GM23338 (cell line): ENCODE data around the gene SH3BP4.

Experiments used
- CREB1 ChIP-seq: fragments of 250-450 bp; sonication (Bioruptor Pico); IDR thresholded peaks from 2 replicates; pipeline ENCODE4 v1.5.0; 2020; ENCODE audit warnings: low read depth, mild to moderate bottlenecking, moderate library complexity
- EZH2 ChIP-seq: fragments of 200-600 bp; sonication (generic); IDR thresholded peaks from one replicate; pipeline ENCODE4 v1.8.0; 2017; ENCODE audit warnings: antibody characterized with exemption, mild to moderate bottlenecking, low read depth; ENCODE audit not compliant: unreplicated experiment
- EZH2phosphoT487 ChIP-seq: fragments of 200-600 bp; sonication (generic); IDR thresholded peaks from one replicate; pipeline ENCODE4 v1.8.1; 2018; ENCODE audit warnings: antibody characterized with exemption; ENCODE audit not compliant: unreplicated experiment
- JUNB ChIP-seq: IDR thresholded peaks from one replicate; pipeline ENCODE4 v1.6.1; 2016; ENCODE audit warnings: antibody characterized with exemption; ENCODE audit not compliant: unreplicated experiment
- POLR2AphosphoS5 ChIP-seq: IDR thresholded peaks from 2 replicates; pipeline ENCODE4 v1.6.1; 2016; ENCODE audit warnings: antibody characterized with exemption, low read depth
- ZNF114 ChIP-seq: fragments of 250-450 bp; sonication (Bioruptor Pico); IDR thresholded peaks from 2 replicates; pipeline ENCODE4 v1.5.0; 2020; ENCODE audit warnings: mild to moderate bottlenecking, moderate library complexity
- ZNF331 ChIP-seq: fragments of 250-450 bp; sonication (Bioruptor Pico); IDR thresholded peaks from 2 replicates; pipeline ENCODE4 v1.5.0; 2020; ENCODE audit warnings: low read depth, mild to moderate bottlenecking, moderate library complexity
- TF ChIP-seq, protein P1 (sequence below), 2 experiments: fragments of 200-600 bp in 1 of 2; sonication (generic) in 1 of 2; conservative IDR thresholded peaks; 2 replicates each; pipeline versions ENCODE4 v1.5.1 to v1.6.1; 2016 to 2017; ENCODE audit warnings: antibody characterized with exemption in 2 of 2, low read depth in 2 of 2, mild to moderate bottlenecking in 2 of 2, moderate library complexity in 1 of 2
- TF ChIP-seq, protein P2 (sequence below): IDR thresholded peaks from one replicate; pipeline ENCODE4 v1.6.1; 2018; ENCODE audit warnings: antibody characterized with exemption; ENCODE audit not compliant: unreplicated experiment

DNA sequence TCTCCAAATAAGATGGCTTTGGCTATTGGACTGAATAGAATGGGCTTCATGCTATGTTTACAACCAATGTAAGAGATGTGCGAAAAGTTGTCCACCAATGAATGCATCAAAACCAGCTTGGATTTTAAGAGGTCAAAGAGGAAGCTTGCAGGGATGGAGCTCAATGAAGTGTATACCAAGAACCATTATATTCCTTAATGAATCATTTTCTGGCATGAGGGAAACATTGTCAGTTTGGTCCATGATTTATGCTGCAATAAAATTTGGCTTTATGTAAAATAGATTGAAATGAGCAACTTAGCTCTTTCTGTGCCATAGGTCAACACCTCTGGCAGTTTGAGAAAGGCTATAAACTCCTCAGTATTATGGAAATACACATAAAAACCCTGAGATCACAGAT lies 107.3 kb downstream of the SH3BP4 start:
- TF ChIP-seq, protein P1, sequence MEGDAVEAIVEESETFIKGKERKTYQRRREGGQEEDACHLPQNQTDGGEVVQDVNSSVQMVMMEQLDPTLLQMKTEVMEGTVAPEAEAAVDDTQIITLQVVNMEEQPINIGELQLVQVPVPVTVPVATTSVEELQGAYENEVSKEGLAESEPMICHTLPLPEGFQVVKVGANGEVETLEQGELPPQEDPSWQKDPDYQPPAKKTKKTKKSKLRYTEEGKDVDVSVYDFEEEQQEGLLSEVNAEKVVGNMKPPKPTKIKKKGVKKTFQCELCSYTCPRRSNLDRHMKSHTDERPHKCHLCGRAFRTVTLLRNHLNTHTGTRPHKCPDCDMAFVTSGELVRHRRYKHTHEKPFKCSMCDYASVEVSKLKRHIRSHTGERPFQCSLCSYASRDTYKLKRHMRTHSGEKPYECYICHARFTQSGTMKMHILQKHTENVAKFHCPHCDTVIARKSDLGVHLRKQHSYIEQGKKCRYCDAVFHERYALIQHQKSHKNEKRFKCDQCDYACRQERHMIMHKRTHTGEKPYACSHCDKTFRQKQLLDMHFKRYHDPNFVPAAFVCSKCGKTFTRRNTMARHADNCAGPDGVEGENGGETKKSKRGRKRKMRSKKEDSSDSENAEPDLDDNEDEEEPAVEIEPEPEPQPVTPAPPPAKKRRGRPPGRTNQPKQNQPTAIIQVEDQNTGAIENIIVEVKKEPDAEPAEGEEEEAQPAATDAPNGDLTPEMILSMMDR (conservative IDR thresholded peaks at IDR 0.05; ENCODE audit: low read depth in 2 of 2), result no peak
- TF ChIP-seq EZH2 (no peak), POLR2AphosphoS5 (no peak), JUNB (no peak), ZNF331 (CRISPR knock-in tag) (no peak), EZH2phosphoT487 (no peak), CREB1 (CRISPR knock-in tag) (no peak), ZNF114 (CRISPR knock-in tag) (no peak)
- TF ChIP-seq, protein P2, sequence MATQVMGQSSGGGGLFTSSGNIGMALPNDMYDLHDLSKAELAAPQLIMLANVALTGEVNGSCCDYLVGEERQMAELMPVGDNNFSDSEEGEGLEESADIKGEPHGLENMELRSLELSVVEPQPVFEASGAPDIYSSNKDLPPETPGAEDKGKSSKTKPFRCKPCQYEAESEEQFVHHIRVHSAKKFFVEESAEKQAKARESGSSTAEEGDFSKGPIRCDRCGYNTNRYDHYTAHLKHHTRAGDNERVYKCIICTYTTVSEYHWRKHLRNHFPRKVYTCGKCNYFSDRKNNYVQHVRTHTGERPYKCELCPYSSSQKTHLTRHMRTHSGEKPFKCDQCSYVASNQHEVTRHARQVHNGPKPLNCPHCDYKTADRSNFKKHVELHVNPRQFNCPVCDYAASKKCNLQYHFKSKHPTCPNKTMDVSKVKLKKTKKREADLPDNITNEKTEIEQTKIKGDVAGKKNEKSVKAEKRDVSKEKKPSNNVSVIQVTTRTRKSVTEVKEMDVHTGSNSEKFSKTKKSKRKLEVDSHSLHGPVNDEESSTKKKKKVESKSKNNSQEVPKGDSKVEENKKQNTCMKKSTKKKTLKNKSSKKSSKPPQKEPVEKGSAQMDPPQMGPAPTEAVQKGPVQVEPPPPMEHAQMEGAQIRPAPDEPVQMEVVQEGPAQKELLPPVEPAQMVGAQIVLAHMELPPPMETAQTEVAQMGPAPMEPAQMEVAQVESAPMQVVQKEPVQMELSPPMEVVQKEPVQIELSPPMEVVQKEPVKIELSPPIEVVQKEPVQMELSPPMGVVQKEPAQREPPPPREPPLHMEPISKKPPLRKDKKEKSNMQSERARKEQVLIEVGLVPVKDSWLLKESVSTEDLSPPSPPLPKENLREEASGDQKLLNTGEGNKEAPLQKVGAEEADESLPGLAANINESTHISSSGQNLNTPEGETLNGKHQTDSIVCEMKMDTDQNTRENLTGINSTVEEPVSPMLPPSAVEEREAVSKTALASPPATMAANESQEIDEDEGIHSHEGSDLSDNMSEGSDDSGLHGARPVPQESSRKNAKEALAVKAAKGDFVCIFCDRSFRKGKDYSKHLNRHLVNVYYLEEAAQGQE, result no peak
